Loucy (cell line): ENCODE results near the gene NELL2.

ENCODE experiments used
- EZH2phosphoT487 ChIP-seq: fragments of 200-600 bp; IDR thresholded peaks from 2 replicates; pipeline ENCODE4 v1.6.1; 2018; ENCODE audit warnings: antibody characterized with exemption, mild to moderate bottlenecking, moderate library complexity, borderline replicate concordance
- TF ChIP-seq, protein P1 (sequence below): fragments of 200-600 bp; sonication (generic); conservative IDR thresholded peaks from 2 replicates; pipeline ENCODE4 v1.5.1; 2014; ENCODE audit warnings: mild to moderate bottlenecking, antibody characterized with exemption, low read length

DNA sequence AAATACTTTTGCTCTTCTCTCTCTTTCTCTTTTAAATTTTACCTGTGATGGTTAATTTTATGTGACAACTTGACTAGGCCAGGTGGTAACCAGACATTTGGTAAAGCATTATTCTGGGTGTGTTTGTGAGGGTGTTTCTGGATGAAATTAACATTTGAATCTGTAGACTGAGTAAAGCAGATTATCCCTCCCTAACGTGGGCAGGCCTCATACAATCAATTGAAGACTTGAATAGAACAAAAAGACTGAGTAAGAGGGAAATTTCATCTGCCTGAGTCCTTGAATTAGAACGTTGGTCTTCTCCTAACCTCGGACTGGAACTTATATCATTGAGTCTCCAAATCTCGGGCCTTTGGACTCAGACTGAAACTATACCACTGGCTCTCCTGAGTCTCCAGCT is 182.1 kb downstream of the NELL2 start:
- TF ChIP-seq, protein P1, sequence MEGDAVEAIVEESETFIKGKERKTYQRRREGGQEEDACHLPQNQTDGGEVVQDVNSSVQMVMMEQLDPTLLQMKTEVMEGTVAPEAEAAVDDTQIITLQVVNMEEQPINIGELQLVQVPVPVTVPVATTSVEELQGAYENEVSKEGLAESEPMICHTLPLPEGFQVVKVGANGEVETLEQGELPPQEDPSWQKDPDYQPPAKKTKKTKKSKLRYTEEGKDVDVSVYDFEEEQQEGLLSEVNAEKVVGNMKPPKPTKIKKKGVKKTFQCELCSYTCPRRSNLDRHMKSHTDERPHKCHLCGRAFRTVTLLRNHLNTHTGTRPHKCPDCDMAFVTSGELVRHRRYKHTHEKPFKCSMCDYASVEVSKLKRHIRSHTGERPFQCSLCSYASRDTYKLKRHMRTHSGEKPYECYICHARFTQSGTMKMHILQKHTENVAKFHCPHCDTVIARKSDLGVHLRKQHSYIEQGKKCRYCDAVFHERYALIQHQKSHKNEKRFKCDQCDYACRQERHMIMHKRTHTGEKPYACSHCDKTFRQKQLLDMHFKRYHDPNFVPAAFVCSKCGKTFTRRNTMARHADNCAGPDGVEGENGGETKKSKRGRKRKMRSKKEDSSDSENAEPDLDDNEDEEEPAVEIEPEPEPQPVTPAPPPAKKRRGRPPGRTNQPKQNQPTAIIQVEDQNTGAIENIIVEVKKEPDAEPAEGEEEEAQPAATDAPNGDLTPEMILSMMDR, result no peak
- TF ChIP-seq EZH2phosphoT487, result no peak
